IMR-90 (cell line): ENCODE measurements around the gene INPP5D. TPM values are rescaled to one million over a fixed set of nuclear protein-coding genes. Genes with fewer than 3 reads are reported as not detected.

ENCODE experiments used
- ATAC-seq: fragments of 200-7000 bp; cut with Tn5 transposase; 2 replicates; pipeline ENCODE4 v1.9.1; 2020; ENCODE audit warnings: low read depth, mild to moderate bottlenecking, moderate library complexity
- BruUV-seq: library from RNA; stranded (reverse); fragments of 400-500 nt; replicated peaks from 2 replicates; lab custom pipeline; 2021; lab: Mats Ljungman, UMichigan
- CTCF ChIA-PET: fragments of 300-600 bp; formaldehyde crosslinking; extraction: SDS; loops from one replicate; lab custom pipeline; 2021; ENCODE audit warnings: antibody characterized with exemption; lab: Yijun Ruan, JAX
- POLR2A ChIA-PET: fragments of 300-600 bp; sonication (Branson Sonifier 250); formaldehyde crosslinking; loops from one replicate; lab custom pipeline; 2022; ENCODE audit warnings: antibody characterized with exemption; ENCODE audit not compliant: unreplicated experiment; lab: Charles Lee
- DNase-seq: peaks from one replicate; pipeline ENCODE4 v3.0.0; 2013
- H2AFZ ChIP-seq: replicated peaks from 2 replicates; pipeline ENCODE3; 2013; ENCODE audit warnings: low read length, mild to moderate bottlenecking; ENCODE audit not compliant: poor library complexity
- H2AK5ac ChIP-seq: 2 replicates; pipeline ENCODE4 v1.6.1; 2013; ENCODE audit warnings: low read depth, low read length, inconsistent platforms
- H2AK9ac ChIP-seq: replicated peaks from 2 replicates; pipeline ENCODE3; 2013; ENCODE audit warnings: mild to moderate bottlenecking, low read depth, low read length, moderate library complexity; ENCODE audit not compliant: poor library complexity
- H2BK120ac ChIP-seq: 2 replicates; pipeline ENCODE4 v1.6.1; 2013; ENCODE audit warnings: low read depth, low read length, inconsistent platforms
- H2BK15ac ChIP-seq: 3 replicates; pipeline ENCODE4 v1.6.1; 2013; ENCODE audit warnings: low read depth, low read length, inconsistent platforms
- H2BK20ac ChIP-seq: 2 replicates; pipeline ENCODE4 v1.6.1; 2013; ENCODE audit warnings: low read depth, mild to moderate bottlenecking, inconsistent platforms, low read length, moderate library complexity
- H2BK5ac ChIP-seq: 2 replicates; pipeline ENCODE4 v1.6.1; 2013; ENCODE audit warnings: mild to moderate bottlenecking, low read depth, low read length, inconsistent platforms; ENCODE audit not compliant: poor library complexity, severe bottlenecking
- H3K14ac ChIP-seq: replicated peaks from 2 replicates; pipeline ENCODE4 v1.6.1; 2013; ENCODE audit warnings: low read depth, low read length, inconsistent platforms
- H3K18ac ChIP-seq: 2 replicates; pipeline ENCODE4 v1.6.1; 2013; ENCODE audit warnings: low read depth, low read length, control low read depth
- H3K23ac ChIP-seq: 2 replicates; pipeline ENCODE4 v1.6.1; 2013; ENCODE audit warnings: low read depth, low read length, inconsistent platforms
- H3K27ac ChIP-seq: 2 replicates; pipeline ENCODE4 v1.5.1; 2013; ENCODE audit warnings: mild to moderate bottlenecking, control low read depth, low read length; ENCODE audit not compliant: insufficient read depth
- H3K27me3 ChIP-seq: 2 replicates; pipeline ENCODE4 v1.6.1; 2013; ENCODE audit warnings: low read length; ENCODE audit not compliant: control insufficient read depth, insufficient read depth
- H3K36me3 ChIP-seq: 2 replicates; pipeline ENCODE4 v1.6.1; 2013; ENCODE audit warnings: low read length, mixed read lengths; ENCODE audit not compliant: control insufficient read depth, insufficient read depth
- H3K4ac ChIP-seq: 2 replicates; pipeline ENCODE4 v1.6.1; 2013; ENCODE audit warnings: low read depth, low read length, inconsistent platforms
- H3K4me1 ChIP-seq: 2 replicates; pipeline ENCODE4 v1.6.1; 2013; ENCODE audit warnings: low read length, mixed read lengths; ENCODE audit not compliant: control insufficient read depth, insufficient read depth
- H3K4me2 ChIP-seq: 2 replicates; pipeline ENCODE4 v1.6.1; 2013; ENCODE audit warnings: low read depth, mild to moderate bottlenecking, control low read depth, low read length, moderate library complexity
- H3K4me3 ChIP-seq: 2 replicates; pipeline ENCODE4 v1.5.1; 2013; ENCODE audit warnings: low read depth, mild to moderate bottlenecking, control low read depth, low read length, moderate library complexity; ENCODE audit not compliant: insufficient read depth
- H3K56ac ChIP-seq: 2 replicates; pipeline ENCODE4 v1.6.1; 2013; ENCODE audit warnings: low read length, inconsistent platforms; ENCODE audit not compliant: insufficient read depth; ENCODE audit errors: extremely low read depth
- H3K79me1 ChIP-seq, 2 experiments: 2 replicates each; pipeline ENCODE4 v1.6.1; 2013; ENCODE audit warnings: low read length in 2 of 2, inconsistent platforms in 1 of 2, low read depth in 1 of 2
- H3K9ac ChIP-seq: 2 replicates; pipeline ENCODE4 v1.6.1; 2013; ENCODE audit warnings: low read depth, low read length, control low read depth
- H3K9me1 ChIP-seq: 2 replicates; pipeline ENCODE4 v1.6.1; 2013; ENCODE audit warnings: low read length, inconsistent platforms; ENCODE audit not compliant: insufficient read depth
- H3K9me3 ChIP-seq: 2 replicates; pipeline ENCODE4 v1.6.1; 2013; ENCODE audit warnings: low read length; ENCODE audit not compliant: control insufficient read depth, insufficient read depth
- H4K20me1 ChIP-seq: 2 replicates; pipeline ENCODE4 v1.6.1; 2013; ENCODE audit warnings: low read length, inconsistent platforms; ENCODE audit not compliant: insufficient read depth
- H4K5ac ChIP-seq: 2 replicates; pipeline ENCODE4 v1.6.1; 2013; ENCODE audit warnings: mild to moderate bottlenecking, low read depth, low read length, control low read depth
- H4K8ac ChIP-seq, 2 experiments: 2 replicates each; pipeline ENCODE4 v1.6.1; 2013; ENCODE audit warnings: low read depth in 2 of 2, low read length in 2 of 2, control low read depth in 1 of 2, inconsistent platforms in 1 of 2
- H4K91ac ChIP-seq: 2 replicates; pipeline ENCODE4 v1.6.1; 2013; ENCODE audit warnings: low read depth, low read length, inconsistent platforms; ENCODE audit not compliant: insufficient read depth
- BHLHE40 ChIP-seq: fragments of 150-350 bp; IDR thresholded peaks from 2 replicates; pipeline ENCODE4 v1.6.1; 2016; ENCODE audit warnings: mild to moderate bottlenecking, low read depth, low read length
- CEBPB ChIP-seq: IDR thresholded peaks from 2 replicates; pipeline ENCODE4 v1.6.1; 2012; ENCODE audit warnings: low read depth, low read length, improper control_type of control experiment
- CHD1 ChIP-seq: IDR thresholded peaks from 2 replicates; pipeline ENCODE4 v1.6.1; 2012; ENCODE audit warnings: low read depth, low read length, improper control_type of control experiment
- FOS ChIP-seq: fragments of 150-350 bp; IDR thresholded peaks from 2 replicates; pipeline ENCODE4 v1.6.1; 2016; ENCODE audit warnings: low read depth, low read length
- MAFK ChIP-seq: IDR thresholded peaks from 2 replicates; pipeline ENCODE4 v1.6.1; 2012; ENCODE audit warnings: low read depth, low read length, improper control_type of control experiment
- MXI1 ChIP-seq: IDR thresholded peaks from 2 replicates; pipeline ENCODE4 v1.6.1; 2012; ENCODE audit warnings: low read depth, mild to moderate bottlenecking, low read length, moderate library complexity, borderline replicate concordance
- NFE2L2 ChIP-seq: fragments of 150-350 bp; IDR thresholded peaks from 2 replicates; pipeline ENCODE4 v1.6.1; 2016; ENCODE audit warnings: low read depth, mild to moderate bottlenecking, low read length
- POLR2A ChIP-seq: IDR thresholded peaks from 2 replicates; pipeline ENCODE4 v1.6.1; 2012; ENCODE audit warnings: mild to moderate bottlenecking, low read depth, low read length
- RAD21 ChIP-seq: IDR thresholded peaks from 2 replicates; pipeline ENCODE4 v1.6.1; 2012; ENCODE audit warnings: low read length, improper control_type of control experiment
- RFX5 ChIP-seq: IDR thresholded peaks from 2 replicates; pipeline ENCODE4 v1.8.0; 2012; ENCODE audit warnings: low read depth, mild to moderate bottlenecking, low read length, moderate library complexity
- SMC3 ChIP-seq: fragments of 150-350 bp; IDR thresholded peaks from 2 replicates; pipeline ENCODE4 v1.6.1; 2016; ENCODE audit warnings: low read depth, mild to moderate bottlenecking, antibody characterized with exemption, low read length, moderate library complexity
- WGBS, 2 experiments: methylation state at CpG; one replicate each; pipeline versions ENCODE4 v1.1.5 to v1.1.7; 2013; ENCODE audit warnings: missing lambda C conversion rate in 2 of 2; ENCODE audit not compliant: insufficient read length in 1 of 2; ENCODE audit errors: extremely low coverage in 2 of 2; 5-methylcytosine and 5-hydroxymethylcytosine counted together
- dilution Hi-C: fragments of 300-500 bp; cut with HindIII; formaldehyde crosslinking; loops from one replicate; pipeline ENCODE4 v1.14.3; 2018; ENCODE audit warnings: low sequenced_read_pairs; ENCODE audit not compliant: unreplicated experiment
- in situ Hi-C: fragments of 300-500 bp; cut with MboI; formaldehyde crosslinking; loops from 3 replicates; pipeline ENCODE4 v1.14.3; 2019; ENCODE audit warnings: low sequenced_read_pairs, inconsistent platforms, mixed read lengths
- intact Hi-C: fragments of 100-400 bp; cut with micrococcal nuclease; formaldehyde crosslinking; loops from 2 replicates; pipeline ENCODE4 v1.10.0; 2022
- polyA plus RNA-seq, 3 experiments: library from polyadenylated mRNA; depleted of rRNA; stranded (reverse); fragments of >200 nt; gene quantifications; 2 replicates each; pipeline ENCODE4 v1.2.3, GENCODE V29; 2012; ENCODE audit warnings: low replicate concordance in 1 of 3
- total RNA-seq: library from RNA; depleted of rRNA; stranded (reverse); fragments of >200 nt; gene quantifications from 2 replicates; pipeline ENCODE4 v1.2.3, GENCODE V29; 2012
- TF ChIP-seq, protein P1 (sequence below): conservative IDR thresholded peaks from 2 replicates; pipeline ENCODE4 v1.5.1; 2012; ENCODE audit warnings: mild to moderate bottlenecking, low read depth, low read length, improper control_type of control experiment
- TF ChIP-seq, protein P2 (sequence below): fragments of 150-350 bp; IDR thresholded peaks from 2 replicates; pipeline ENCODE4 v1.6.1; 2016; ENCODE audit warnings: low read depth, mild to moderate bottlenecking, low read length, moderate library complexity, borderline replicate concordance
- TF ChIP-seq, protein P3 (sequence below): fragments of 150-350 bp; IDR thresholded peaks from 2 replicates; pipeline ENCODE4 v1.6.1; 2017; ENCODE audit warnings: mild to moderate bottlenecking, antibody characterized with exemption, low read length, low read depth

The INPP5D gene
- total and polyA plus RNA-seq, 2 of the 4 experiments (the other 2 are of a cell fraction): 0.18 to 0.29 TPM

DNA sequence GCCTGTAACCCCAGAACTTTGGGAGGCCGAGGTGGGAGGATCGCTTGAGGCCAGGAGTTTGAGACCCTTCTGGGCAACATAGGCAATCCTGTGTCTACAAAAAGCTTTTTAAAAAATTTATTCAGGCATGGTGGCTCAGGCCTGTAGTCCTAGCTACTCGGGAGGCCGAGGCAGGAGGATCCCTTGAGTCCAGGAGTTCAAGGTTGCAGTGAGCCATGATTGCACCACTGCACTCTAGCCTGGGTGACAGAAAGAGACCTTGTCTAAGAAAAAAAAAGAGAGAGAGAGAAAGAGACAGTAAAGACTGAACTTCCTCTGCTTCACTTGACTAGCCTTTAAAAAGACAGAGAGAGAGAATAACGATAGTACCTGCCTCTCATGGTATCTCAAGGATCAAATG lies 62.4 kb downstream of the INPP5D start:
- Histone ChIP-seq H3K4me3 (no peak overlapping the region), H3K36me3 (no peaks in the 10 kb centered on the region), H3K79me1 (no peaks in the 10 kb centered on the region), H3K23ac (no peak overlapping the region), H3K14ac (no peak overlapping the region), H2AK9ac (no peak overlapping the region), H2BK120ac (no peak overlapping the region), H2AFZ (no peak overlapping the region), H3K4me2 (no peak overlapping the region), H2AK5ac (no peak overlapping the region), H3K56ac (no peak overlapping the region), H3K9ac (no peak overlapping the region), H3K27ac (no peak overlapping the region), H3K4me1 (no peaks in the 10 kb centered on the region), H2BK5ac (no peak overlapping the region), H2BK15ac (no peak overlapping the region), H3K4ac (no peak overlapping the region), H3K18ac (no peak overlapping the region), H4K5ac (no peak overlapping the region), H2BK20ac (no peak overlapping the region), H3K27me3 (peaks cover 7% of the 10 kb centered on the region; the same call in 1 of the 2 replicates), H4K20me1 (no peaks in the 10 kb centered on the region; the same call in 1 of the 2 replicates), H3K9me3 (no peaks in the 10 kb centered on the region), H4K8ac (no peak overlapping the region), H3K9me1 (no peaks in the 10 kb centered on the region), H4K91ac (no peak overlapping the region)
- ChIA-PET CTCF (no interaction called here), POLR2A (no interaction called here)
- in situ Hi-C loops (no loop called here), intact Hi-C loops (no loop called here), dilution Hi-C loops (no loop called here)
- BruUV-seq: no TSS peak
- ATAC-seq (no peak), DNase-seq (no peak)
- TF ChIP-seq MAFK (no peak), CEBPB (no peak), POLR2A (no peak), FOS (no peak), RFX5 (no peak), RAD21 (no peak), BHLHE40 (no peak), SMC3 (no peak), NFE2L2 (no peak), MXI1 (no peak), CHD1 (no peak)
- TF ChIP-seq, protein P1, sequence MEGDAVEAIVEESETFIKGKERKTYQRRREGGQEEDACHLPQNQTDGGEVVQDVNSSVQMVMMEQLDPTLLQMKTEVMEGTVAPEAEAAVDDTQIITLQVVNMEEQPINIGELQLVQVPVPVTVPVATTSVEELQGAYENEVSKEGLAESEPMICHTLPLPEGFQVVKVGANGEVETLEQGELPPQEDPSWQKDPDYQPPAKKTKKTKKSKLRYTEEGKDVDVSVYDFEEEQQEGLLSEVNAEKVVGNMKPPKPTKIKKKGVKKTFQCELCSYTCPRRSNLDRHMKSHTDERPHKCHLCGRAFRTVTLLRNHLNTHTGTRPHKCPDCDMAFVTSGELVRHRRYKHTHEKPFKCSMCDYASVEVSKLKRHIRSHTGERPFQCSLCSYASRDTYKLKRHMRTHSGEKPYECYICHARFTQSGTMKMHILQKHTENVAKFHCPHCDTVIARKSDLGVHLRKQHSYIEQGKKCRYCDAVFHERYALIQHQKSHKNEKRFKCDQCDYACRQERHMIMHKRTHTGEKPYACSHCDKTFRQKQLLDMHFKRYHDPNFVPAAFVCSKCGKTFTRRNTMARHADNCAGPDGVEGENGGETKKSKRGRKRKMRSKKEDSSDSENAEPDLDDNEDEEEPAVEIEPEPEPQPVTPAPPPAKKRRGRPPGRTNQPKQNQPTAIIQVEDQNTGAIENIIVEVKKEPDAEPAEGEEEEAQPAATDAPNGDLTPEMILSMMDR: no peak
- TF ChIP-seq, protein P2, sequence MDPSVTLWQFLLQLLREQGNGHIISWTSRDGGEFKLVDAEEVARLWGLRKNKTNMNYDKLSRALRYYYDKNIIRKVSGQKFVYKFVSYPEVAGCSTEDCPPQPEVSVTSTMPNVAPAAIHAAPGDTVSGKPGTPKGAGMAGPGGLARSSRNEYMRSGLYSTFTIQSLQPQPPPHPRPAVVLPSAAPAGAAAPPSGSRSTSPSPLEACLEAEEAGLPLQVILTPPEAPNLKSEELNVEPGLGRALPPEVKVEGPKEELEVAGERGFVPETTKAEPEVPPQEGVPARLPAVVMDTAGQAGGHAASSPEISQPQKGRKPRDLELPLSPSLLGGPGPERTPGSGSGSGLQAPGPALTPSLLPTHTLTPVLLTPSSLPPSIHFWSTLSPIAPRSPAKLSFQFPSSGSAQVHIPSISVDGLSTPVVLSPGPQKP: no peak
- TF ChIP-seq, protein P3, sequence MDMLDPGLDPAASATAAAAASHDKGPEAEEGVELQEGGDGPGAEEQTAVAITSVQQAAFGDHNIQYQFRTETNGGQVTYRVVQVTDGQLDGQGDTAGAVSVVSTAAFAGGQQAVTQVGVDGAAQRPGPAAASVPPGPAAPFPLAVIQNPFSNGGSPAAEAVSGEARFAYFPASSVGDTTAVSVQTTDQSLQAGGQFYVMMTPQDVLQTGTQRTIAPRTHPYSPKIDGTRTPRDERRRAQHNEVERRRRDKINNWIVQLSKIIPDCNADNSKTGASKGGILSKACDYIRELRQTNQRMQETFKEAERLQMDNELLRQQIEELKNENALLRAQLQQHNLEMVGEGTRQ: no peak
- WGBS, 2 experiments: 67% methylated on average over 3 of the region's 5 CpGs; no CpG with 5 or more reads in 1 of the 2 experiments
